Mucosa of gallbladder (tissue), 1 donor: ENCODE results near the gene COL5A2. TPM values are rescaled to one million over a fixed set of nuclear protein-coding genes. Genes with fewer than 3 reads are reported as not detected.

Source experiments
- DNase-seq: peaks from one replicate; pipeline ENCODE4 v3.0.0-alpha.2; 2020; ENCODE audit warnings: low spot score
- total RNA-seq: library from RNA; stranded (reverse); gene quantifications from one replicate; pipeline ENCODE4 v1.2.1, GENCODE V29; 2021
- donor health status: DM: no; HTN: no; CAD: no.

COL5A2 gene
- total RNA-seq, 1 donor from 2014 or later: 30.8 TPM

- no peak for DNase-seq
These were observed 76.8 kb downstream of the COL5A2 start for GRCh38 chr2:189102735-189103134.

- no peak for DNase-seq
These were observed 81.6 kb downstream of the COL5A2 start for GRCh38 chr2:189097934-189098333.

DNA sequence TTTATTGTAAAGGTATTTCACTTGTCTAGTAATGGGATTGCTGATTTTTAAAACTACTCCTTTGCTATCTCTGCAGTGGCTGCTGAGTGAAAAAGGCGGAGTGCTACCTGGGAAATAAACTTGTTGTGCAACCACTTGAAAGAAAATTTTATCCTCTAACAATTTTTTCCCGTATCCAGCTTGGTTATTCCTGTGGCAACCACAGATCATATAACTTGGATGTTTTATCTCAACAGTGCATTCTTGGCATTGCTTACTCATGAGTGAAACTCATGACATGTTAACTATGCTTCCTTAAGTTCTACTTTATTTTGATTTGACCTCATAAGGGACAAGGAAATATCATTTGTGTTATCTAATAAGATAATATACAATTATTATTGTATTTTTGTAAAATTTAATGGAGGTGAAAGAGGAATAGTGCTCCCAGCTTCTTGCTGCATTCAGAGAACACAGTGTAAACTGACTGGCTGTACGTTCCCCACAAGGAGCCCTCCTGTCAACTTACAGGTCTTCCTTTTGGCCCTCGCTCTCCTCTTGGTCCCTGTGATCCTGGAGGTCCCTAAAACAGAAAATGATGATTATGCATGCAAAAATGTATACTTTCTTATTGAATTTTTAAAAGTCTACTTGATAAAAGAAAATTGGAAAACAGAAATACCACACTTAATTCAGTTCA lies 82.7 kb downstream of the COL5A2 start:
- DNase-seq: no peak

GRCh38 chr2:189095101-189095500 lies 84.5 kb downstream of the COL5A2 start:
- DNase-seq: no peak

- DNase-seq: no peak
These were observed 86.6 kb downstream of the COL5A2 start for GRCh38 chr2:189092936-189093335.

GRCh38 chr2:189091253-189091652 lies 88.3 kb downstream of the COL5A2 start:
- no peak for DNase-seq

GRCh38 chr2:189088591-189089205 lies 90.9 kb downstream of the COL5A2 start:
- DNase-seq: no peak

DNA sequence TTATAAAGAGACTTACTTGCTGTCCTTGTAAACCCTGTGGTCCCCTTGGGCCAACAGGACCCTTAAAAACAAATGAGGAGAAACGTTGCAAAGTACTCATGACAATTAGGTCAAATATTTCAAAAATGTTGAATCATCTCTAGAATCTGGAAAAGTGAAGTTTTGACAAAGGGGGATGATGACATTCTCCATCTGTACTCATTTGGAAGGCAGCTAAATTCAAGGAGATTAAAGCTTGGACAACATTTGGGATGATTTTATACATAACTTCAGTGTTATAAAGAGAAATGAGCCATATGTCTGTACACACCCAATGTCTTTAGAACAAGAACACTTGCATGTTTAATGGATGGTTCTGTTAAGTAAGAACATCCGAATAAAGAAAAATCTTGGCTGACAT lies 92.9 kb downstream of the COL5A2 start:
- DNase-seq: no peak

GRCh38 chr2:189086250-189086649 lies 93.3 kb downstream of the COL5A2 start:
- DNase-seq: no peak

DNA sequence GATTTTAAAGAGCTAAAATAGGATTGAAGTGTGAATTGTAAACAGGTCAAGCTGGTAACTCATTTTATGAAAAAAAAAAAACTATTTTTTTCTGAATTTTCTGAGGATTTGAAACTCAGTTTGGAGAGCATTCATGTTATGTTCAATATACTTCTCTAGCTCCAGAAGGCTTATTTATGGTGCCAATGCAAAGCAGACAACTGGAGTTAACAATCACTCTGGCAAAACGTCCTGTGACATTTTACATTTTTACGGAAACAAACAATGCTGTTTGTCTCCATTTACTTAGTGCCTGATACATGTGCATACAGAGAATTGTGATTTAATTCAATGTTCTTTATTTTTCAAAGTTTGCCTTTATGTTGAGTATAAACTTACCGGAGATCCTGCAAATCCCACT lies 96.0 kb downstream of the COL5A2 start:
- DNase-seq: no peak

- no peak for DNase-seq
These were observed 96.5 kb downstream of the COL5A2 start for GRCh38 chr2:189083106-189083505.

- DNase-seq: no peak
These were observed 97.1 kb downstream of the COL5A2 start for GRCh38 chr2:189082376-189082975.

DNA sequence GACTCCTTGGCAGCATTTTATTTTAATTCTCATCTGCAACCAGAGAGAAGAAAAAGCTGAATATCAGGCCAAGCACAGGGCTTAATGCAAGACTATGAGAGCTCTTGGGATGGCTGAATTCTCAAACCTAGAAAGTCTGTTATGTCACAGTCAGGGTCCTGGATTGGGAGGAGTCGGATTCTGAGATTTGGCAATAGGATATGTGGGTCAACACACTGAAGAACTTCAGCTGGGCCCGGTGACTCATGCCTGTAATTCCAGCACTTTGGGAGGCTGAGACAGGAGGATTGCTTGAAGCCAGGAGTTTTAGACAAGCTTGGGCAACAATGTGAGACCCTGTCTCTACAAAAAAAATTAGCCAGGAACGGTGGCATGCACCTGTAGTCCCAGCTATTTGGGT lies 103.0 kb downstream of the COL5A2 start:
- DNase-seq: no peak

- DNase-seq: no peak
These were observed 103.4 kb downstream of the COL5A2 start for GRCh38 chr2:189076120-189076519.

DNA sequence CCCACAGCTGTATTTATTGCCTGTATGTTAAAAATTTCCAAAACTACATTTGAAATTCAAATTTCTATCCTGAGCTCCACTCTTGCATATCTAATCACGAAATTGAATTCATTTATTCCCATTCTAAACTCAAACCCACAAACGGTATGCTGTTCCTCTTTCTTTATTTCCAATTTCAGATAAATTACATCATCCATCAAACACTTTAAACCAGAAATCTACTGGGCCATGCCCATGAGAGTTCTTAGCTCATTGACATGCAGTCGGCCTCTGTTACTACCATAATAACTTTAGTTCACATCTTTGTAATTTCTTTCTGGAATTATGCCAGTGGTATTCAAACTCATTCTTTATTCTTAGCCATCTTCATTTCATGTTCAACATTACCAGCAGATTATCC lies 105.1 kb downstream of the COL5A2 start:
- DNase-seq: no peak

- DNase-seq: no peak
These were observed 107.5 kb downstream of the COL5A2 start for GRCh38 chr2:189072036-189072435.

- DNase-seq: no peak
These were observed 109.5 kb downstream of the COL5A2 start for GRCh38 chr2:189069855-189070619.

GRCh38 chr2:189066037-189066436 lies 113.5 kb downstream of the COL5A2 start:
- DNase-seq: no peak

DNA sequence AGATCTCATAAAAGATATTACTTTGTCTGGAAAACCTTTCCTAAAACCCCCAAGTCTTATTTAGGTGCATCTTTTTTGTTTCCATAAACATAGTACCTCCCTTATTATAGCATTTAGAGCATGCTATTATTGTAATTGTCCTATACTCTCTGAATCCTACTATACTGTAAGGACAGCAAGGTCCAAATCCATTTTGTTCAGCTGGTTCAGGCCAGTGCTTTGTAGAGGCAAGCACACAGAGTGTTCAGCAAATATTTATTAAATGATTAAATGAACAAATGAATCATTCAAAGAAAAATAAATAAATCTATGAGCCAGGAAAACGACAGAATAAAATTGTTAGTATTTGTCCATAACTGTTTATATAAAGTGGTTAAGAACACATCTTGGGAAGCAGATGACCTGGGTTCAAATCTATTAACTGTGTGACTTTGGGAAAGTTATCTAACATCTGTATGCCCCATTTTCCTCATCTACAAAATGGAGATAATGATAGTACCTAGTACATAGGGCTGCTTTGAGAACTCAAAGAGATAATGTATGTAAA lies 119.4 kb downstream of the COL5A2 start:
- no peak for DNase-seq

GRCh38 chr2:189057316-189057715 lies 122.2 kb downstream of the COL5A2 start:
- no peak for DNase-seq

DNA sequence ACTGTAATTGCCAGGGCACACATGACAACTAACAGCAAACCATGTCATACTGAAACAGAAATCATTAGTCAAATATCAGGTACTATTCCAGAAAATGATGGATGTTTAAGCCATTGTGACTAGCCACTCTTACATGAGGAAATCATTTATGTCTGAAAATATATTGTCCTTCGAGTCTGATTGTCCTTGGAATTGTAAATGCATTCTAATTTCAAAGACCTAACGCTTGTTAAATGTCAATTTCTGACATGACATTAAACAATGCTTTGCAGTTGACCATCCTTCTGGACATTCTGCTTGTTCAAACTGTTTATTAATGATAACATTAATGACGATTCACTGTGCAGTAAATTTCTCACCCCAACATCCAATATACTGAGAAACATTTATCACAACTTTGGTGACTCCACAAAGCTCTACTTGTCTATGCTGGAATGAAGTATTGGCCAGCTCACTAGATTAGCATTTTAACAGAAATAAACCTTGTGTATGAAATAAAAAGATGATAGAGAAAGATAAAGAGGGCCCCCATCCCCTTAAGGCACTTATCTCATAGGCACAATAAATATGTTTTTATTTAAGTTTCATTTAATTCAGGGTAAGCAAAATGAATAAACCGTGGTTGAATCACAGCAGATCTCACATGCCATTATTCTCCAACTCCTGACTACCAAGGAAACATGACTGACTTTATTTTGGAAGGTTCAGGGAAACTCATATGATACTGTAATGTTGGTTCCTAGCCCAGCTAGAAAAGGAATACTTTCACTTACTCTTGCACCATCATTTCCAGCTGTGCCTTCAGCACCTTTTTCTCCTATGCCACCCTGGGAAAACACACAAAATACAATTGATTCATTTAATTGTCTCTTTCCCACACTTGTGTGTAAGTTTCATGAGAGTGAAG lies 123.1 kb downstream of the COL5A2 start:
- no peak for DNase-seq
